WTC11 (cell line): Measurements from ENCODE around the gene OR2AT4. TPM values are rescaled to one million over a fixed set of nuclear protein-coding genes. Genes with fewer than 3 reads are reported as not detected.
"Not testable (repeated sequence)": the region's sequence is repeated elsewhere in the genome, so short reads cannot be mapped to it uniquely, and the experiment has no call there.

ENCODE experiments used
- ATAC-seq: fragments of 200-7000 bp; cut with Tn5 transposase; 2 replicates; pipeline ENCODE4 v1.10.0; 2021; ENCODE audit warnings: mild to moderate bottlenecking, moderate library complexity
- CTCF ChIA-PET: fragments of 300-600 bp; sonication (Branson Sonifier 250); formaldehyde crosslinking; loops from one replicate; lab custom pipeline; 2021; ENCODE audit warnings: antibody characterized with exemption; lab: Charles Lee
- POLR2A ChIA-PET: fragments of 350-600 bp; sonication (Branson Sonifier 250); formaldehyde crosslinking; loops from one replicate; lab custom pipeline; 2021; ENCODE audit warnings: antibody characterized with exemption; lab: Charles Lee
- DNase-seq: peaks from one replicate; pipeline ENCODE4 v3.0.0; 2021; ENCODE audit warnings: low spot score
- H3K27ac Mint-ChIP-seq: 2 replicates; pipeline ENCODE4 v1.8.0; 2021; ENCODE audit warnings: mixed read lengths
- H3K27me3 Mint-ChIP-seq: 2 replicates; pipeline ENCODE4 v1.8.0; 2021; ENCODE audit warnings: low read depth, mild to moderate bottlenecking, moderate library complexity, mixed read lengths
- H3K36me3 Mint-ChIP-seq: 2 replicates; pipeline ENCODE4 v1.8.0; 2021; ENCODE audit warnings: mixed read lengths
- H3K4me1 Mint-ChIP-seq: 2 replicates; pipeline ENCODE4 v1.8.0; 2022; ENCODE audit warnings: mixed read lengths
- H3K4me3 Mint-ChIP-seq: 2 replicates; pipeline ENCODE4 v1.8.0; 2021; ENCODE audit warnings: mild to moderate bottlenecking, moderate library complexity, mixed read lengths
- H3K9me3 Mint-ChIP-seq: 2 replicates; pipeline ENCODE4 v1.8.0; 2021; ENCODE audit warnings: mixed read lengths
- E2F1 ChIP-seq: sonication (generic); formaldehyde crosslinking; IDR thresholded peaks from 2 replicates; pipeline ENCODE4 v1.8.0; 2022; ENCODE audit warnings: mild to moderate bottlenecking, missing genetic modification reagents
- HMGXB4 ChIP-seq: sonication (generic); formaldehyde crosslinking; IDR thresholded peaks from 2 replicates; pipeline ENCODE4 v1.8.1; 2023; ENCODE audit warnings: mild to moderate bottlenecking, moderate library complexity, missing genetic modification reagents
- NFATC4 ChIP-seq: fragments of 250-450 bp; sonication (Bioruptor Pico); IDR thresholded peaks from 2 replicates; pipeline ENCODE4 v1.9.0; 2021; ENCODE audit warnings: mild to moderate bottlenecking
- NFYB ChIP-seq: sonication (generic); formaldehyde crosslinking; conservative IDR thresholded peaks from 2 replicates; pipeline ENCODE4 v1.8.0; 2022; ENCODE audit warnings: low read depth, missing genetic modification reagents
- TP53 ChIP-seq: sonication (generic); formaldehyde crosslinking; IDR thresholded peaks from 2 replicates; pipeline ENCODE4 v1.8.1; 2023; ENCODE audit warnings: mild to moderate bottlenecking, missing genetic modification reagents
- ZMAT4 ChIP-seq: fragments of 250-450 bp; sonication (Bioruptor Pico); IDR thresholded peaks from 2 replicates; pipeline ENCODE4 v1.9.0; 2021; ENCODE audit warnings: mild to moderate bottlenecking
- ZNF425 ChIP-seq: fragments of 250-450 bp; sonication (Bioruptor Pico); conservative IDR thresholded peaks from 2 replicates; pipeline ENCODE4 v1.9.0; 2021; ENCODE audit warnings: mild to moderate bottlenecking
- ZNF532 ChIP-seq: fragments of 250-450 bp; sonication (Bioruptor Pico); IDR thresholded peaks from 2 replicates; pipeline ENCODE4 v1.9.0; 2021; ENCODE audit warnings: mild to moderate bottlenecking, borderline replicate concordance
- total RNA-seq: library from RNA; stranded (reverse); gene quantifications from 3 replicates; pipeline ENCODE4 v1.2.3, GENCODE V29; 2021

OR2AT4 gene
- total RNA-seq, 1 experiment from 2014 or later = not detected

GRCh38 chr11:75098835-75099439, 2.3 kb upstream of the OR2AT4 start:
- H3K9me3 Mint-ChIP-seq = not testable (repeated sequence)
- TF ChIP-seq NFYB = peak; percentile 42; the same call in 1 of the 2 replicates
- TF ChIP-seq, all 79 proteins: peak for 1; not testable (repeated sequence) for 78
- DNase-seq, ATAC-seq, H3K4me3 Mint-ChIP-seq, H3K27ac Mint-ChIP-seq, H3K36me3 Mint-ChIP-seq, H3K4me1 Mint-ChIP-seq, POLR2A ChIA-PET: not testable (repeated sequence)
- CTCF ChIA-PET = interaction anchor here (0.8 to 2.2 kb wide), 3 partner anchors 41 to 106 kb away, joined by 3 to 4 read pairs (median 3); no protein-coding TSS in a partner anchor
- H3K27me3 Mint-ChIP-seq = peaks cover 12% of the 10 kb centered on the region; the same call in 1 of the 2 replicates

GRCh38 chr11:75098181-75098580, 1.5 kb upstream of the OR2AT4 start:
- H3K4me3 Mint-ChIP-seq, DNase-seq, ATAC-seq, H3K36me3 Mint-ChIP-seq, H3K27ac Mint-ChIP-seq, POLR2A ChIA-PET, H3K4me1 Mint-ChIP-seq, H3K9me3 Mint-ChIP-seq: not testable (repeated sequence)
- H3K27me3 Mint-ChIP-seq = peaks cover 12% of the 10 kb centered on the region; the same call in 1 of the 2 replicates
- CTCF ChIA-PET = interaction anchor here (1.2 to 2.2 kb wide), 2 partner anchors 75 to 107 kb away, joined by 3 to 4 read pairs; no protein-coding TSS in a partner anchor

GRCh38 chr11:75097173-75097557, 489 bp upstream of the OR2AT4 start:
- Mint-ChIP-seq H3K36me3 (peaks cover 6% of the 10 kb centered on the region; the same call in 1 of the 2 replicates), H3K9me3 (peaks cover 6% of the 10 kb centered on the region), H3K4me3 (no peak overlapping the region), H3K4me1 (peaks cover 9% of the 10 kb centered on the region), H3K27ac (no peak overlapping the region), H3K27me3 (peaks cover 12% of the 10 kb centered on the region; the same call in 1 of the 2 replicates)
- POLR2A ChIA-PET = no interaction called here
- DNase-seq (no peak), ATAC-seq (no peak)
- TF ChIP-seq NFATC4 (CRISPR knock-in tag) (no peak), ZNF425 (CRISPR knock-in tag) (no peak), TP53 (no peak)
- CTCF ChIA-PET = interaction anchor here (2.4 kb wide), 1 partner anchor 43 kb away, joined by 10 read pairs; no protein-coding TSS in a partner anchor

- H3K36me3 Mint-ChIP-seq = peaks cover 13% of the 10 kb centered on the region
- POLR2A ChIA-PET, DNase-seq, H3K4me1 Mint-ChIP-seq, ATAC-seq, H3K27ac Mint-ChIP-seq, H3K4me3 Mint-ChIP-seq: not testable (repeated sequence)
- CTCF ChIA-PET = interaction anchor here (0.6 to 1.2 kb wide), 2 partner anchors 27 to 46 kb away, joined by 3 read pairs; no protein-coding TSS in a partner anchor
- peaks cover 10% of the 10 kb centered on the region; the same call in 1 of the 2 replicates for H3K27me3 Mint-ChIP-seq
- H3K9me3 Mint-ChIP-seq = peaks cover 31% of the 10 kb centered on the region
Observed at GRCh38 chr11:75094382-75094781, 2.3 kb downstream of the OR2AT4 start.

GRCh38 chr11:75090671-75091177, 6.0 kb downstream of the OR2AT4 start:
- TF ChIP-seq E2F1 (CRISPR knock-in tag) (no peak), ZMAT4 (CRISPR knock-in tag) (no peak), HMGXB4 (CRISPR knock-in tag) (no peak), ZNF532 (CRISPR knock-in tag) (no peak)
- CTCF ChIA-PET = interaction anchor here (1.1 kb wide), 1 partner anchor 117 kb away, joined by 3 read pairs; no protein-coding TSS in a partner anchor
- peaks cover 7% of the 10 kb centered on the region for H3K36me3 Mint-ChIP-seq
- H3K9me3 Mint-ChIP-seq = peaks cover 33% of the 10 kb centered on the region
- peaks cover 7% of the 10 kb centered on the region; the same call in 1 of the 2 replicates for H3K27me3 Mint-ChIP-seq
- DNase-seq (no peak), ATAC-seq (no peak)
- H3K27ac Mint-ChIP-seq = no peak overlapping the region
- H3K4me3 Mint-ChIP-seq = no peak overlapping the region
- no peaks in the 10 kb centered on the region for H3K4me1 Mint-ChIP-seq
- POLR2A ChIA-PET = no interaction called here
